NCI-H1930 (cell line): Measurements from ENCODE around the gene SPATA31C2.
"Not testable (repeated sequence)": the region's sequence is repeated elsewhere in the genome, so short reads cannot be mapped to it uniquely, and the experiment has no call there.

Experiments used
- DNase-seq, 2 experiments: peaks; one replicate each; lab custom pipeline; 2025; lab: John Stamatoyannopoulos, UW

The SPATA31C2 gene

GRCh38 chr9:88138375-88138774, at the start of gene SPATA31C2:
TSS of gene SPATA31C2 (minus strand) at chr9:88138475. CDS start at chr9:88138446, 29 bp downstream.
- DNase-seq, result not testable (repeated sequence)

- DNase-seq, result no peak
Measured at GRCh38 chr9:88187631-88188030, 49.4 kb upstream of the SPATA31C2 start.

- no peak for DNase-seq
Measured at GRCh38 chr9:88186495-88187110, 48.3 kb upstream of the SPATA31C2 start.

GRCh38 chr9:88184976-88185375, 46.7 kb upstream of the SPATA31C2 start:
- DNase-seq, result no peak

GRCh38 chr9:88183798-88184495, 45.7 kb upstream of the SPATA31C2 start:
- DNase-seq, result no peak

DNA sequence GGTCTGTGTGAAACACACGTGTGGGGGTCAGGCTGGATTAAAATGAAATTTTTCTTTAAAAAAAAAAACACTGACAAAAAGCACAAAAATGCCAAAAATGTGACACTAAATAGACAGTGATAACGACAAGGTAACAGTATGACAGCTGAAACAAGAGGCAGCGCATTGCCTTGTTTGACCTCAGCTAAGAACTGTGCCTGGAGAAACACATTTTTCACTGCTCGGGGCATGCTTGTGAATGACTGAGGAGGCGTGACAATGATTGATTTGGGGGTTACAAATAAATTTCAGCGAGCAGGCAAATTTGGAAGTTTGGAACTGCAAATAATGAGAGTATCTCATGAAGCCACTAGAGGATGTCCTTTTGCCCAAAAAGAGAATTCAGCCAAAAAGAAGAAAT, 44.2 kb upstream of the SPATA31C2 start:
- DNase-seq, result no peak

DNA sequence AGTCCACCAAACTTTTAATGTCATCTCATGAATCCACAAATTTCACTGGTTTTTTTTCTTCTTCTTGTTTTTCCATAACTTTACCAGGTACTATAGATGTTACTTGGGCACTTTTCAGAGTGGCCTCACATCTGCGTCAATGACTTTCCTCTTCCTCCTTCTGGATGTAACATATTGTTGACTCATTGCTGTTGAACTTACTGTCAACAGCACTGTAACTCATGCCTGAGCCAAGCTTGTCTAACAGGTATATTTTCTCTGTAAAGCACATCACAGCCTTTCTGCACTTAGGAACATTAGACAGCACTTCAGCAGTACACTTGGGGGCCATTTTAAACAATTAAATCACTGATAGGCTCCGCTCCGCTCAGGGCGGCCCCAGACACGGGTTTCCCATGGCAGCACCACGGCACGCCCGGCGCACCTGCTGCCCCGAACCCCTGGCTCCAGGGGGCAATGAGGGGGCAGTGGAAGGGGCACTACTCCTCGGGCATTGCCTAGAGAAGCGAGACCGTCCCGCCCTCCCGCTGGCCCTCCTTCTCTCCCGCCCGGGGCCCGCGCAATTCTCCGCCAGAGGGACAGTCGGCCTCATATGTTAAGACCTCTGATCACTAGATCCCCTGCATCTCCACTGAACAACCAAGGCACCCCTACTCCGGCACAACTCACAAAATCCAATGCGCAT, 41.9 kb upstream of the SPATA31C2 start:
- no peak for DNase-seq

DNA sequence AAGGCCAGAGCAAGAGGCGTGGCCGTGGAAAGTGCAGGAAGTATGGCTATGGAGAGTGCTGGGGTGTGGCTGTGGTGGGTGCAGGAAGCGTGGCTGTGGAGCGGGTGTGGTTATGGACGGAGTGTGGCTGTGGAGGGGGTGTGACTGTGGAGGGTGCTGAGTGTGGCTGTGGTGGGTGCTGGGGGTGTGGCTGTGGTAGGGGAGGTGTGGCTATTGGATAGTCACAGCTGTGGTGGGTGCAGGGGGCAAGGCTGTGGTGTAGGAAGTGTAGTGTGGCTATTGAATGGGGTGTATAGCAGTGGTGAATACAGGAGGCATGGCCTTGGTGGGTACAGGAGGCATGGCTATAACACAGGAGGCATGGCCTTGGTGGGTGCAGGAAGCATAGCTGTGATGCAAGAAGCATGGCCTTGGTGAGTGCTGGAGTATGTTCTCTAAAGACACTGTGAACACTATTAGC, 40.8 kb upstream of the SPATA31C2 start:
- DNase-seq, result no peak

DNA sequence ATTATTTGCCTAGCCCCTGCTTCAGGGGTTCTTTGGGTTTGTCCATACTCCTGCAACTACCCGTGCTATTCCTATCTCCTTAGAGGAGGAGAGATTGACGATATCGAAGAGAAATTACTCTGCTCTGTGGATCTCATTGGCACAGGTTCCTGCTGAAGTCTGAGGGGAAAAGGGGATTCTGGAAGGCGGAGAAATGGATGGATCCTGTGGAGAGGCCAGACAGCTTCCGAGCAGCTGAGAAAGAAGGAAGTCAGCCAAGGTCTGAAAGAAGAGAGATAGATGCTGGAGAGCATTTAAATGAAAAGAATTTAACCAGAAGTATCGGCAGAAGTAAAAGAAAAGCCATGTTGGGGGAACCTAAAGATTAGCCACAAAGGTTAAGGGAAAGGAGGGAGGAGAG, 40.4 kb upstream of the SPATA31C2 start:
- no peak for DNase-seq

- DNase-seq, result no peak
Measured at GRCh38 chr9:88177371-88177770, 39.1 kb upstream of the SPATA31C2 start.

- DNase-seq, result peak in 1 of 2 experiments; percentile 3
Measured at GRCh38 chr9:88174324-88174723, 36.0 kb upstream of the SPATA31C2 start.

DNA sequence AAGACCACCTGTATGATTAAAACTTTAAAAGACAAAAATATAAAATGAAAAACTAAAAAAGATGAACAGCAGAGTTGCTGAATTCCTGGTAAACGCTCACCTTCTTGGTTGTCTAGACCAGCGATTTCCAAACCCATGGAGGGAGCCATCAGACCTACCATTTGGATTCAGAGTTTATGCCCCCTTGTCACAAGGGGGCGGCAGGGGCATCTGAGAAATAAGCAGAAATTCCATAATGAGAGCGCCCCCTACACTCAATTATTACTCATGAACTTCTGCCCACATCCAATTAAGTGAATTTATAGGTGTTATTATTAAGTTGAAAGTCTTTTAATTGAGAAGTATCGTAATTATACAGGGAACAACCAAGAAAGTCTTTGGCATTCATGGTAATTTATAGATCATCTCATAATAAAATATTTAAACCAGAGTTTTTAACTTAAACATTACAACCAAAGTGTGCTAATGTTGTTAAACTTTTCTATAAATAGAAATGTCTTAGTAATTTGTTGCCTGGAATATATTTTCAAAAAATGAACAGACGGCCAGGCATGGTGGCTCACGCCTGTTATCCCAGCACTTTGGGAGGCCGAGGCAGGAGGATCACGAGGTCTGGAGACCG, 35.2 kb upstream of the SPATA31C2 start:
- peak; percentile 4 to 28 for DNase-seq

- DNase-seq, result no peak
Measured at GRCh38 chr9:88169700-88170099, 31.4 kb upstream of the SPATA31C2 start.

- no peak for DNase-seq
Measured at GRCh38 chr9:88168564-88168963, 30.3 kb upstream of the SPATA31C2 start.

GRCh38 chr9:88166660-88167059, 28.4 kb upstream of the SPATA31C2 start:
- no peak for DNase-seq

DNA sequence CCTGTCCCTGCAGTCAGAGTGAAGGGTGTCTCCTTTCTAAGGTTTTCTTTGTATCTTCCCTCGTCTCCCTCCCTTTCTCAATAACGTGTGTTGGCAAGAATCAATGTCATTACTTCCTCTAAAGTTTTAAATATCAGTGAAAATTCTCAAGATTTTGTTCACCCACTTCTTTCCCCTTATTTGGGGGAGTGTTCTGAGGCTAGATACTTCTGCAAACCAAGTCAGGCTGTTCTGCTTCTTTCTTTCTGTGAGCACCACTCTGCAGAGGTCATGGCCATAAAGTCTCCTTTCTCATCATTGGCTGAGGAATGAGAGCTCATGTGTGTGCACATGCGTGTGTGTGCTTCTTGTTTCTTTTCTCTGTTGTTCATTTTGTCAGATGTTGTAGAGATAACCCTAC, 26.6 kb upstream of the SPATA31C2 start:
- no peak for DNase-seq

DNA sequence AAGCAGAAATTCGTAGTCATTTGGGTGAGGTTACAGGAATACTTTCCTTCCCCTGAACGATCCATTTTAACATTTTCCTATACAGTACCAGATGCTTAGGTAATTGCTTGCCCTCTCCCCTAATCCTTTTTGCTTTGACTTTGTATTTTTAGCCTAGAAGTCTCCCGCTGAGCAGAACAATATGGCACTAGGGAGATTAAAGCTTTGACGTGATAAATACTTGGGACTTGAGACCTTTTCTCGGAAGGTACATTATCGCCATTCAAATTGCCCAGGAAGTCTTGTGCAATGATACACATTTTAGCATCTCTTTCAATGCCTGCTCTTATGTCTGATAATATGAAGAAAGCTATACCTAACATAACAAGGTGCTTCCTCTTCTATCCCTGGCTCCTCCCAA, 22.9 kb upstream of the SPATA31C2 start:
- no peak for DNase-seq

GRCh38 chr9:88143957-88144625, 5.8 kb upstream of the SPATA31C2 start:
- DNase-seq, result no peak

- DNase-seq, result no peak
Measured at GRCh38 chr9:88143179-88143578, 4.9 kb upstream of the SPATA31C2 start.

DNA sequence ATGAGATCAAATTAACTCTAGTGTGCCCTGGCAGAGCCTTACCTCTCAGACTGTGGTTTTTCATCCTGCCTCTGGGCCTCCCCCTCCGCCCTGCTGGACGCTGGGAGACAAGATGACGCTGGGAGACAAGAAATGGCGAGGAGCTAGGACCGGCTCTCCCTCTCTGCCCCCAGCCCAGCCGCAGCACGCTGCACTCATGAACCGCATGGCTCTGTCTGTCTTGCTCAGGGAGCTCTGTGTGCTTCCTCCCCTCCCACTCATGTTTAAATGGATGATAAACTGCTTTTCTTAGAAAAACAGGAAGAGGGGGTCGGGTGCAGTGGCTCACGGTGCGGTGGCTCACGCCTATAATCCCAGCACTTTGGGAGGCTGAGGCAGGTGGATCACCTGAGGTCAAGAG, 4.7 kb downstream of the SPATA31C2 start:
- not testable (repeated sequence) for DNase-seq

DNA sequence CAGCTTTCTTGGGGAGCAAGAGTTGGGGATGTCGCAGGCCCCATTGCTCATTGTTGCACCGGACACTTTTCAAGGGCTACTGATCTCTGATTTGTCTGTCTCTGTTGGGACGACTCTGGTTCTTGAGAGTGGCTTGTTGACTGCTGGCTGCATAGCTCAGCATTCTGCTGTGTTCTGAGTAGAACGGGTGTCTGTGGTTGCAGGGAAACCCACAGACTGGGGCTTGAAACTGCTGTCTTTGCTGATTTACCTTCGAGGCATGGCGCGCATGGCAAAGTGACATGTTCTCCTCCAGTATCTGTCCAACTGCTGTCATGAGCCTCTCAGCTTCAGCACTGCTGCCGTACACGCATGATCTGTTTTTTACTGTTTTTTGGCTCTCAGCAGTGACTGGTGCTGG, 8.7 kb downstream of the SPATA31C2 start:
- not testable (repeated sequence) for DNase-seq

DNA sequence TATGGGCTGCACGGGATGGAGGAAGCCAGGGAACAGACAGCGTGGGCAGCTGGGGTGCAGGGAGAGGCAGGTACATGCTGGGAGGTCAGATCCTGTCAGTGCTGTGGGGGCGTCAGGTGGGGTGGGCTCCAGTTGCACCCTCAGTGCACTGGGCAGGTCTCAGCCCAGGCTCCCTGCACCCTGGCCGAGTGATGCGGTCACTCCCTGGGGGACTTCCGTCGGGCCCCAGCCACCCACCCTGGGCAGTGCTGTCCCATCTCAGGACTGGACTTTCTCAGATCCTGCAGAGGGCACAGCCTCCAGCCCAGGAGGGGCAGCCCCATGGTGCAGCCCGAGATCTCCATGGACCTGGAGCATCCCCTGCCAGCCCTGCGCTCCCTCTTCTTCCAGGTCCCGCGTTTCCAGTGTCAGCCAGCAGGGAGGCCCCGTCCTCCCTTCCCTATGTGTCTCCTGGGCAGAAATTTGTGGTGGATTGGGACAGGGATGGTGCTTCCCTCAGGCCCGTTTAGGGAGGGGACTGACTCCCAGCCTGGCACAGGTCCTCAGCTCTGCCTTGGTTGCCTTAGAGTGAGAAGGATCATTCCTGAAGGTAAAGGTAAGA, 10.5 kb downstream of the SPATA31C2 start:
- not testable (repeated sequence) for DNase-seq
